CD8-positive, alpha-beta memory T cell (primary cell): ENCODE measurements around the gene SPACA1. TPM values are rescaled to one million over a fixed set of nuclear protein-coding genes. Genes with fewer than 3 reads are reported as not detected.

Source experiments
- CTCF ChIA-PET: fragments of 350-600 bp; sonication (Branson Sonifier 250); formaldehyde crosslinking; loops from one replicate; lab custom pipeline; 2021; ENCODE audit warnings: antibody characterized with exemption; lab: Charles Lee
- POLR2A ChIA-PET: fragments of 350-600 bp; sonication (Branson Sonifier 250); formaldehyde crosslinking; loops from one replicate; lab custom pipeline; 2021; ENCODE audit warnings: antibody characterized with exemption; lab: Charles Lee
- DNase-seq, 5 donors: peaks; one replicate each; pipeline versions ENCODE4 v3.0.0 to v3.0.0-alpha.2; 2020 to 2022; ENCODE audit warnings: mixed read lengths in 1 of 5
- H3K27ac ChIP-seq: one replicate; pipeline ENCODE4 v1.7.0; 2013; ENCODE audit warnings: low read depth, mild to moderate bottlenecking, low read length, moderate library complexity
- H3K27me3 ChIP-seq: 2 replicates; pipeline ENCODE4 v1.7.0; 2013; ENCODE audit warnings: low read length, mild to moderate bottlenecking; ENCODE audit not compliant: insufficient read depth, poor library complexity, severe bottlenecking
- H3K36me3 ChIP-seq: 2 replicates; pipeline ENCODE4 v1.7.0; 2013; ENCODE audit warnings: mild to moderate bottlenecking, low read length, moderate library complexity; ENCODE audit not compliant: insufficient read depth
- H3K4me1 ChIP-seq: 2 replicates; pipeline ENCODE4 v1.7.0; 2013; ENCODE audit warnings: mild to moderate bottlenecking, low read length, moderate library complexity; ENCODE audit not compliant: insufficient read depth
- H3K4me3 ChIP-seq: 2 replicates; pipeline ENCODE4 v1.7.0; 2013; ENCODE audit warnings: mild to moderate bottlenecking, low read length
- H3K9me3 ChIP-seq: 2 replicates; pipeline ENCODE4 v1.7.0; 2013; ENCODE audit warnings: mild to moderate bottlenecking, low read length
- H3K27ac Mint-ChIP-seq, 8 donors: one replicate each; pipeline ENCODE4 v1.8.0; 2020 to 2021; ENCODE audit warnings: mixed read lengths in 8 of 8, mild to moderate bottlenecking in 6 of 8, inconsistent platforms in 3 of 8, moderate library complexity in 3 of 8
- H3K27me3 Mint-ChIP-seq, 2 donors: one replicate each; pipeline ENCODE4 v1.8.0; 2020 to 2021; ENCODE audit warnings: mixed read lengths in 2 of 2, mild to moderate bottlenecking in 1 of 2, moderate library complexity in 1 of 2
- H3K36me3 Mint-ChIP-seq, 3 donors: one replicate each; pipeline ENCODE4 v1.8.0; 2020 to 2021; ENCODE audit warnings: mixed read lengths in 3 of 3, inconsistent platforms in 1 of 3, mild to moderate bottlenecking in 1 of 3
- H3K4me1 Mint-ChIP-seq, 3 donors: one replicate each; pipeline ENCODE4 v1.8.0; 2020 to 2021; ENCODE audit warnings: mixed read lengths in 3 of 3, inconsistent platforms in 1 of 3, mild to moderate bottlenecking in 1 of 3
- H3K4me3 Mint-ChIP-seq, 7 donors: one replicate each; pipeline ENCODE4 v1.8.0; 2020 to 2021; ENCODE audit warnings: mixed read lengths in 7 of 7, mild to moderate bottlenecking in 6 of 7, moderate library complexity in 4 of 7, inconsistent platforms in 2 of 7
- H3K9me3 Mint-ChIP-seq, 5 donors: one replicate each; pipeline ENCODE4 v1.8.0; 2020 to 2022; ENCODE audit warnings: mixed read lengths in 5 of 5, mild to moderate bottlenecking in 3 of 5, moderate library complexity in 2 of 5, inconsistent platforms in 1 of 5
- polyA plus RNA-seq: library from polyadenylated mRNA; unstranded; fragments of 300-500 nt; fragmentation: Illumina TruSeq; gene quantifications from one replicate; pipeline ENCODE4 v1.2.3, GENCODE V29; 2021
- total RNA-seq, 2 experiments: library from RNA; stranded (reverse); gene quantifications; one replicate each; pipeline ENCODE4 v1.2.3, GENCODE V29; 2021

The SPACA1 gene
- total and polyA plus RNA-seq, 3 experiments from 2014 or later: not detected

- CTCF ChIA-PET: interaction anchor here (1.5 kb wide), 1 partner anchor 12 kb away, joined by 5 read pairs; no protein-coding TSS in a partner anchor
- Mint-ChIP-seq H3K4me1 (no peaks in the 10 kb centered on the region), H3K36me3 (no peaks in the 10 kb centered on the region)
These were observed 59.6 kb downstream of the SPACA1 start for GRCh38 chr6:88107241-88107640.

DNA sequence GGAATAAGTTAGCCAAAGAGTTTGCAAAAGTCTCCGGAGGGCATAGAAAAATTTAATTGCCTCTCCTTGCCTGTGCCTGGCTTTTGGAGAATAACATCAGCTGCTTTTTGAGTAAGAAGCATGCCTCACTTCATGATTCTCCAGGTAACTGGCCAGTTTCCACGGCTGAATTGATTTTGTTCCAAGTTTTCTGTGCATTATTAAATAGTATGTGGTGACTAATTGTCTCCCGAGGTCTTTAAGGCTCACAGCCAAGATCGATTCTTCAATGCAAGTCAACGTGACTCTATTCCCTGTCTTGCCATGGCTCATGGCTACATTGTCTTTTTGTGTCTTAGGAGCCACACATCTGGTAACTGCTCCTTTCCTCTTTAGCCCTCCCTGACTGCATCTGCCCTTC lies 64.3 kb downstream of the SPACA1 start:
- H3K4me3 Mint-ChIP-seq: no peak overlapping the region
- H3K9me3 ChIP-seq: no peaks in the 10 kb centered on the region

More at GRCh38 chr6:88107241-88107640, 59.6 kb downstream of the SPACA1 start:
- no peak for DNase-seq
- Mint-ChIP-seq H3K9me3 (no peaks in the 10 kb centered on the region), H3K27me3 (peaks cover 0 to 31% of the 10 kb centered on the region in 2 donors), H3K4me3 (no peak overlapping the region), H3K27ac (no peak overlapping the region)
- Histone ChIP-seq H3K27ac (no peak overlapping the region), H3K36me3 (no peaks in the 10 kb centered on the region), H3K9me3 (no peaks in the 10 kb centered on the region), H3K27me3 (no peaks in the 10 kb centered on the region), H3K4me1 (no peaks in the 10 kb centered on the region), H3K4me3 (no peak overlapping the region)
- POLR2A ChIA-PET: no interaction called here

GRCh38 chr6:88114838-88115237 lies 67.2 kb downstream of the SPACA1 start:
- no peak overlapping the region for H3K4me3 ChIP-seq
- no peaks in the 10 kb centered on the region for H3K27me3 ChIP-seq
- Mint-ChIP-seq H3K27ac (no peak overlapping the region), H3K9me3 (peaks cover 0 to 5% (median 0%) of the 10 kb centered on the region in 5 donors), H3K4me3 (no peak overlapping the region), H3K36me3 (no peaks in the 10 kb centered on the region), H3K4me1 (no peaks in the 10 kb centered on the region), H3K27me3 (peaks cover 8 to 53% of the 10 kb centered on the region in 2 donors)
- no peak for DNase-seq
- H3K9me3 ChIP-seq: no peaks in the 10 kb centered on the region
- H3K27ac ChIP-seq: no peak overlapping the region
- H3K4me1 ChIP-seq: no peaks in the 10 kb centered on the region
- H3K36me3 ChIP-seq: no peaks in the 10 kb centered on the region
- POLR2A ChIA-PET: no interaction called here
- CTCF ChIA-PET: no interaction called here

More for the DNA sequence above, 64.3 kb downstream of the SPACA1 start:
- Histone ChIP-seq H3K27me3 (no peaks in the 10 kb centered on the region), H3K4me3 (no peak overlapping the region), H3K27ac (no peak overlapping the region), H3K36me3 (no peaks in the 10 kb centered on the region), H3K4me1 (no peaks in the 10 kb centered on the region)
- CTCF ChIA-PET: no interaction called here
- DNase-seq: no peak
- Mint-ChIP-seq H3K27me3 (peaks cover 3 to 45% of the 10 kb centered on the region in 2 donors), H3K36me3 (no peaks in the 10 kb centered on the region), H3K27ac (no peak overlapping the region), H3K9me3 (peaks cover 0 to 5% (median 0%) of the 10 kb centered on the region in 5 donors), H3K4me1 (no peaks in the 10 kb centered on the region)
- POLR2A ChIA-PET: no interaction called here

- no peaks in the 10 kb centered on the region for H3K9me3 ChIP-seq
- Mint-ChIP-seq H3K4me3 (no peak overlapping the region), H3K36me3 (no peaks in the 10 kb centered on the region), H3K27me3 (peaks cover 8 to 53% of the 10 kb centered on the region in 2 donors), H3K27ac (no peak overlapping the region), H3K9me3 (peaks cover 0 to 7% (median 0%) of the 10 kb centered on the region in 5 donors), H3K4me1 (no peaks in the 10 kb centered on the region)
- no peak overlapping the region for H3K4me3 ChIP-seq
- H3K36me3 ChIP-seq: no peaks in the 10 kb centered on the region
- CTCF ChIA-PET: no interaction called here
- DNase-seq: no peak
- H3K27ac ChIP-seq: no peak overlapping the region
- POLR2A ChIA-PET: no interaction called here
- no peaks in the 10 kb centered on the region for H3K27me3 ChIP-seq
- H3K4me1 ChIP-seq: no peaks in the 10 kb centered on the region
These were observed 67.7 kb downstream of the SPACA1 start for GRCh38 chr6:88115307-88115706.

- Mint-ChIP-seq H3K27me3 (peaks cover 8 to 47% of the 10 kb centered on the region in 2 donors), H3K27ac (no peak overlapping the region), H3K4me1 (no peaks in the 10 kb centered on the region), H3K4me3 (no peak overlapping the region), H3K36me3 (no peaks in the 10 kb centered on the region), H3K9me3 (peaks cover 0 to 7% (median 0%) of the 10 kb centered on the region in 5 donors)
- DNase-seq: no peak
- H3K27me3 ChIP-seq: no peaks in the 10 kb centered on the region
- no peaks in the 10 kb centered on the region for H3K36me3 ChIP-seq
- ChIA-PET CTCF (no interaction called here), POLR2A (no interaction called here)
- H3K4me1 ChIP-seq: no peaks in the 10 kb centered on the region
- H3K4me3 ChIP-seq: no peak overlapping the region
- no peak overlapping the region for H3K27ac ChIP-seq
- H3K9me3 ChIP-seq: no peaks in the 10 kb centered on the region
These were observed 68.6 kb downstream of the SPACA1 start for GRCh38 chr6:88116276-88116675.

Other genes with a start within 250 kb of the SPACA1 start
- not detected for gene CNR1, start 118.5 kb downstream of the SPACA1 start, total RNA-seq
- gene CNR1, start 118.5 kb downstream of the SPACA1 start, polyA plus RNA-seq: not detected